A204.1 (cell line): ENCODE data around the gene CNDP1.
"Not testable (repeated sequence)": the region's sequence is repeated elsewhere in the genome, so short reads cannot be mapped to it uniquely, and the experiment has no call there.

ENCODE experiments used
- FAIRE-seq: peaks from 2 replicates; lab custom pipeline; 2012; peaks lifted over from hg19 to GRCh38; lab: Jason Lieb, UNC

Gene CNDP1

GRCh38 chr18:74521068-74521725 lies 13.1 kb upstream of the CNDP1 start:
- FAIRE-seq, result no peak

- no peak for FAIRE-seq
Measured at GRCh38 chr18:74522635-74523548, 11.4 kb upstream of the CNDP1 start.

- FAIRE-seq, result no peak
Measured at GRCh38 chr18:74524097-74524496, 10.2 kb upstream of the CNDP1 start.

- not testable (repeated sequence) for FAIRE-seq
Measured at GRCh38 chr18:74524915-74525314, 9.4 kb upstream of the CNDP1 start.

DNA sequence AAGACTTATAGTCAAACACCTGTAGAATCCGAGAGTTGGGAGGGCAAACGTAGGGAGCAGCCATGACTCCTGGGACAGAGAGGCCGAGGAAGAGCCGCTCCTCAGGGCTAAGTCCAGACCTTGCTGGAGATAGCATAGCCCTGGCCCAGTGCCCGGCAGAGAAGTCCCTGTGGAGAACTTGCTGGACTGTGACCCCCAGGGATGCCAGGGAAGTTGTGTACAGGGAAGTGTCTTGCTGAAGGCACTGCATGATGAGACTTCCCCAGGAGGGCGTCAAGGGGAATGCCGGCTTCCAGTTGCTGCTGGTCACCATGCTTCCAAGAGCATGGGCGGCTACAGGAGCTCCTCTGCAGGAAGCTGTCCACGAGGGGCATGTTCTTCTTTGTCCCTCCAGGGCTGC lies 8.6 kb upstream of the CNDP1 start:
- FAIRE-seq, result no peak

GRCh38 chr18:74526488-74526887 lies 7.8 kb upstream of the CNDP1 start:
- FAIRE-seq, result no peak

DNA sequence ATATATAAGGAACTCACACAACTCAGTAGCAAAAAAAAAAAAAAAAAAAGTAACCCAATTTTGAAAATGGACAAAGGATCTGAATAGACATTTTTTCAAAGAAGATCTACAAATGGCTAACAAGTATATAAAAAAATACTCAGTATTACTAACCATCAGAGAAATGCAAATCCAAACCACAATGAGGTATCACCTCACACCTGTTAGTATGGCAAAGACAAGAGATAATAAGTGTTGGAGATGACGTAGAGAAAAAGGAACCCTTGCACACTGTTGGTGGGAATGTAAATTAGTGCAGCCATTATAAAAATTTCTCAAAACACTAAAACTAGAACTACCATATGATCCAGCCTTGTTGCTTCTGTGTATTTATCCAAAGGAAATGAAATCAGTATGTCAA lies 5.8 kb upstream of the CNDP1 start:
- FAIRE-seq, result no peak

GRCh38 chr18:74528913-74529312 lies 5.4 kb upstream of the CNDP1 start:
- no peak for FAIRE-seq

DNA sequence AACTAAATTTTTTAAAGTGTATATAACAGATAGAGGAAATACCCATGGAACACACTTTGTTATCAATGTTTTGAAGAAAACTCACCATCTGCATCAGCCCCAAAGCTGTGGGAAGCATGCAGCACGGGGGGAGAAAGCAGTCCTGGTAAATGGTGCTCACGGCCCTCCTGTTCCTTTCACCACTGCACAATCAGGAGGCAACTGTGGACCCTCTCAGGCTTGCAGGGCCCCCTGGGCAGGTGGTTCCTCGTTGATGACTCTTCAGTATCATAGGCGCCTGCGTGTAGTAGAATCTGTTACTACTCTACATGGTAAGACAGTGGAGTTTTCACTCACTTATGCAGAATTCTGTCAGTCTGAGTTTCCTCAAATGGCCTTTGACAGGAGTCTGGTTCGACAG lies 4.9 kb upstream of the CNDP1 start:
- FAIRE-seq, result no peak

GRCh38 chr18:74529811-74530583 lies 4.3 kb upstream of the CNDP1 start:
- FAIRE-seq, result no peak

DNA sequence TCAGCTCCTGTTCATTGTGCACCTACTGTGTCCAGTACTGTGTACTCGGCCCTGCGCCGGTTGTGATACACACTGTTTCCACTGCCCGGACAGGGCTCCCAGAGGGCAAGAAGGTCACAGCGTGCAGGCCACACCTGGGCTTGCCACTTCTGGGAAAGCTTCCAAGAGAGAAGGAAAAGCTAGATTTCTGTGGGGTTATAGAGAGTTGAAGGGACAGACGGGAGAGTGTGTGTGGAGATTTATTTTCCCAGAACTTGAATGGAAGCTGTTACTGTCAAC lies 3.8 kb upstream of the CNDP1 start:
- no peak for FAIRE-seq

- FAIRE-seq, result no peak
Measured at GRCh38 chr18:74531043-74531442, 3.3 kb upstream of the CNDP1 start.

- FAIRE-seq, result no peak
Measured at GRCh38 chr18:74532511-74533025, 1.7 kb upstream of the CNDP1 start.

GRCh38 chr18:74533666-74534065 lies 634 bp upstream of the CNDP1 start:
- no peak for FAIRE-seq

DNA sequence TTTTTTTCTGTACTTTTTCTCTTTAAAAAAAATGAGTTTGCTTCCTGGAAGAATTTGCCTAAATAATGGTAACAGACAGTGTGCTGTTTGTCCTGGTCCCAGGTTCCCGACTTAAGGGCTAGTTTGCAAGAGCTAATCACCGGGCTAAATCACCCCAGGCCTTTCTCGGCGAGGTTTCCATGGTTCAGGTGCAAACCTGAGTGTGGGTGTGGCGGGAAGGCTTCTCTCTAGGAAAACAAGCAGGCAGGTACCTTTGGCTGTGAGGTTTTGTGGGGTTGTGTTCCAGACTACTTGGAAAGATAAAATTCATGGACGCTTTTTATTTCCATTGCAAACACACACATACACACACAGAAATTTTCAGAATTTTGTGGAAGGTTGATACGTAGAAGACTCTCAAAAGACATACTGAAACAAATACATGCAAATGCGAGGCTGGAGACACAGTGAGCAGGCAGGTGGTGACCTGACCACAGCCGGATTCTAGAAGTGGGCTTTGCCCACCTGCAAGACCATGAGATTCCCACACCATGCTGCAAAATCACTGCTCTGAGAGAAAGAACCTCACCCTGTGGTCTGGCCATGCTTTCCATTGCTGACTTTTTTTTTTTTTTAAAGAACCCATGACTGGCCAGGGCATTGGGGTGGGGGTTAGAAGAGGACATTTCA lies 815 bp downstream of the CNDP1 start:
- FAIRE-seq, result no peak

DNA sequence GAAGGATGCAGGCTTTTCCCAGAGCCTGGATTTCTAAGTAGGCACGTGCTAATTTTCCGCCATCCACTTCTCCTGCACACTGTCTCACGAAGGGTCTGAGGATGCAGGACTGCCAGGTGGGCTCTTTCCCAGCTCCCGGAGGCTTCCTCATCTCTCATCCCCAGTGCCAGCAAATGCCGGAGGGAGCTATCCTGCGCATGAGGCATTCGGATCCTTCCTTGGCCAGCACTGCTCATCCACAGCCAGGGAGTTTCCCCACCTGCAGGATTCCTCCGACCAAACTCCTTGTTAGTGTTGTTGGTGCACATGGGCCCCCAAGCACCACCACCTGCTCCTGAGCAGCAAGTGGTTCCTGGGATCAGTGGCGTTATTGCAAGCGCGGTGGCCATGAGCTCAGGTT lies 5.0 kb downstream of the CNDP1 start:
- no peak for FAIRE-seq

DNA sequence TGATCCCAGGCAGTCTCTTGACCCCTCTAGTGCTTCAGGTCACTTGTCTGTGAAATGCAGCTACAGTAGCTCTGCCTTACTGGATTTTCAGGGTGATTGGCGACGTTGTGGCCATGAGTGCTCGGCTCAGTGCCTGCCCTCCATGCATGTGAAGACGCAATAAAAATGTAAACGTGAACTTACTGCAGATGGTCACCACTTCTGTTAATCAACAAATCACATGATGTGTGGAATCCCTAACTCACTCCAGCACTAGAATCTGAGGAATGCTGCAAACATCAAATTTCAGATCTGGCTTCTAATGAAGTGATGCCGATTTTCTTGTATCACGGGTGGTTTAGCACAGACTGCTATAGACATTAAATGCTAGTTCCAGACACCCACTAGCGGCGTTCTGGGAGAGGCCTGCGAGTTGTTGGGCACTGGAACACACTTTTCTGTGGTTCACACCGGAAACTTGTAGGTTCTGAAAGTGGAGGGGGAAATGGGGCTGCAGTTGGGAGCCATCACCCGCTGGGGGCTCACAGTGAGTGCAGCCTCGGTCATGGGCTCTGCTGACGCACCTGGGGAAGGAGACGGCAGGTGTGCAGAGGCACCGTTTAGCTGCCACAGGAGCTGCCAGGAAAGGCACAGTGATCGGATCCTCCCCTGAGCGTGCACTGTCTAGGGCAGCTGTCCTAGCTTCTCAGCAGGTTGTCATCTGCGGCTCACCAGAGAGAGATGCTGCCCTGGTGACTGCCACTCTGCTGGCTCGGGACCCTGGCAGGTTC lies 6.5 kb downstream of the CNDP1 start:
- FAIRE-seq, result no peak

GRCh38 chr18:74541703-74542555 lies 7.6 kb downstream of the CNDP1 start:
- no peak for FAIRE-seq

DNA sequence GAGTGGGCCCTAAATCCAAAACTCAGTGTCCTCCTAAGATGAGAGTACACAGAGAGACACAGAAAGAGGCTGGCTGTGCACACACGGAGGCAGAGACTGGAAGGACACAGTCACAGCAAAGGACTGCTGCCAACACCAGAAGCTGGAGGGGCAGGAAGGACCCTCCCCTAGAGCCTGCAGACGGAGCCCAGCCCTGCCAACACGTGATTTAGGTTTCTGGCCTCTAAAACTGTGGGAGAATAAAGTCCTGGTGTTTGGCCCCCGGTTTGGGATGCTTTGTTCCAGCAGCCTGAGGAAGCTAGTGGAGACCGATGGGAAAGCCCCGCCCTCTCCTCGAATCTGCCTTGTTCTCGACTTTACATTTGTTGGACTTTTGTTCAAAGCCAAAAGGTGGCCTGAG lies 10.6 kb downstream of the CNDP1 start:
- FAIRE-seq, result no peak

GRCh38 chr18:74546007-74546406 lies 11.7 kb downstream of the CNDP1 start:
- FAIRE-seq, result no peak
